ENCODE measurements around the gene TBX1. TPM values are rescaled to one million over a fixed set of nuclear protein-coding genes. Genes with fewer than 3 reads are reported as not detected.

TBX1 gene
- total and polyA plus RNA-seq, 2 of the 8 experiments (the other 6 are each of a cell fraction or from before 2014, with no cell fraction given): 0.28 TPM; not detected in 1

DNA sequence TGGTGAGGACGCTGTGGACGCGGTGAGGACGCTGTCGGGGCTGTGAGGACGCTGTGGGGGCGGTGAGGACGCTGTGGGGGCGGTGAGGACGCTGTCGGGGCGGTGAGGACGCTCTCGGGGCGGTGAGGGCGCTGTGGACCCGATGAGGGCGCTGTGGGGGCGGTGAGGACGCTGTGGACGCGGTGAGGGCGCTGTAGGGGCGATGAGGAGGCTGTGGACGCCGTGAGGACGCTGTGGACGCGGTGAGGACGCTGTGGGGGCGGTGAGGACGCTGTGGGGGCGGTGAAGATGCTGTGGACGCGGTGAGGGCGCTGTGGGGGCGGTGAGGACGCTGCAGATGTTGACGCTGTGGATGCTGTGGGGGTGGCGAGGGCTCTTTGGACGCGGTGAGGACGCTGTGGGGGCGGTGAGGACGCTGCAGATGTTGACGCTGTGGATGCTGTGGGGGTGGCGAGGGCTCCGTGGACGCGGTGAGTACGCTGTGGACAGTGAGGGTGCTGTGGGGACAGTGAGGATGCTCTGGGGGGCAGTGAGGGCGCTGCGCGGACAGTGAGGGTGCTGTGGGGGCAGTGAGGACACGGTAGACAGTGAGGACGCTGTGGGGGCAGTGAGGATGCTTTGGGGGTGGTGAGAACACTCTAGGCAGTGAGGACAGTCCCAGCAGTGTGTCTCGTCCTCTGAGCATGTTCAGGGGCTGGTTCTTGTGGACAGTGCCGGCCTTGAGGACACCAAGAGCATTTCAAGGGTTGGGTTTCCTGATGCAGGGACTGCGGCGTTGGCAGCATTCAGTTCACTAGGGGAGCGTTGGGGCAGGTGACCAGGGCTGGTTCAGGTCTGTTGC is 33.0 kb upstream of the TBX1 start:
- H3K4me2 ChIP-seq (ENCODE audit: insufficient read depth in 1 of 2, low read depth in 2 of 2, low read length in 2 of 2): no peak overlapping the region
- DNase-seq (ENCODE audit: low read depth in 1 of 2, low spot score in 2 of 2): no peak
- no peak overlapping the region for H3K9ac ChIP-seq (replicated peaks in 1 of 4; ENCODE audit: extremely low read depth in 1 of 4, low read depth in 3 of 4, low read length in 3 of 4)
- H2AFZ ChIP-seq (ENCODE audit: low read length): no peak overlapping the region
- peak overlapping the region; percentile 95; the same call in 1 of the 2 replicates for H2BK15ac ChIP-seq (ENCODE audit: low read length)
- ChIA-PET CTCF (ENCODE audit: partially characterized antibody) (interaction anchor here (7.0 kb wide), 1 partner anchor 187 kb away, joined by 145 read pairs; no protein-coding TSS in a partner anchor), POLR2A (ENCODE audit: partially characterized antibody) (no interaction called here)
- peaks cover 47 to 79% (median 72%) of the 10 kb centered on the region in 4 experiments for H3K27me3 ChIP-seq (replicated peaks in 1 of 4; ENCODE audit: control insufficient read depth in 3 of 4, extremely low read depth in 1 of 4, insufficient read depth in 3 of 4, low read length in 3 of 4)
- peaks cover 11% of the 10 kb centered on the region; the same call in 1 of the 2 replicates for H3K23me2 ChIP-seq (ENCODE audit: low read depth, low read length)
- H3K27ac ChIP-seq (ENCODE audit: low read depth, low read length): no peak overlapping the region
- H3K23ac ChIP-seq (ENCODE audit: insufficient read length): no peak overlapping the region
- TF ChIP-seq ASH2L (IDR thresholded peaks at IDR 0.05; ENCODE audit: low read length) (no peak), TBP (IDR thresholded peaks at IDR 0.05; ENCODE audit: low read depth, low read length) (no peak), RXRA (IDR thresholded peaks at IDR 0.05; ENCODE audit: insufficient read depth, low read depth, low read length) (no peak), CTCF (IDR thresholded peaks at IDR 0.05; ENCODE audit: control extremely low read depth in 1 of 3, insufficient read depth in 1 of 3, low read depth in 1 of 3, low read length in 3 of 3) (peak in 2 of 3 experiments; percentile 38 to 41; a peak in 3 of 4 replicates), KDM1A (IDR thresholded peaks at IDR 0.05; ENCODE audit: borderline replicate concordance, low read length) (no peak), RAD21 (IDR thresholded peaks at IDR 0.05 in 1 of 2, conservative IDR thresholded peaks at IDR 0.05 in 1 of 2; ENCODE audit: low read depth in 2 of 2, low read length in 2 of 2) (peak in 1 of 2 experiments; percentile 6; a peak in 1 of 4 replicates), EGR1 (IDR thresholded peaks at IDR 0.05; ENCODE audit: borderline replicate concordance, low read depth, low read length) (no peak)
- H3K79me2 ChIP-seq (ENCODE audit: control insufficient read depth in 1 of 2, insufficient read depth in 2 of 2, low read length in 2 of 2): no peaks in the 10 kb centered on the region
- no peaks in the 10 kb centered on the region for H3K79me1 ChIP-seq (ENCODE audit: low read depth, low read length)
- H2BK120ac ChIP-seq (replicated peaks; ENCODE audit: low read depth, low read length): no peak overlapping the region
- H3K4ac ChIP-seq (replicated peaks; ENCODE audit: insufficient read length, low read depth, low read length): no peak overlapping the region
- no peak overlapping the region for H4K91ac ChIP-seq (replicated peaks; ENCODE audit: insufficient read length, low read length)
- H4K8ac ChIP-seq (ENCODE audit: extremely low read depth, insufficient read depth, low read length): no peak overlapping the region
- no peak overlapping the region for H3K56ac ChIP-seq (replicated peaks; ENCODE audit: insufficient read length, low read depth, low read length)
- H3K4me1 ChIP-seq (replicated peaks in 1 of 4; ENCODE audit: control insufficient read depth in 3 of 4, insufficient read depth in 4 of 4, low read length in 3 of 4): peaks cover 0 to 27% (median 15%) of the 10 kb centered on the region in 4 experiments; a peak in 6 of 7 replicates
- no peak overlapping the region for H4K5ac ChIP-seq (ENCODE audit: insufficient read length, low read depth, low read length)
- peak overlapping the region; percentile 68; the same call in 1 of the 2 replicates for H2BK12ac ChIP-seq (ENCODE audit: low read depth, low read length)
- H3K18ac ChIP-seq (ENCODE audit: extremely low read depth, low read length): no peak overlapping the region
- 56% methylated on average over 35 of the region's 61 CpGs; no CpG with 5 or more reads in 1 of the 2 experiments for WGBS, 2 experiments (ENCODE audit: extremely low coverage in 1 of 2, insufficient coverage in 1 of 2, insufficient read length in 1 of 2, insufficient replicate concordance in 2 of 2, low coverage in 1 of 2, low lambda C conversion rate in 2 of 2, missing lambda C conversion rate in 1 of 2)
- H2AK5ac ChIP-seq (ENCODE audit: low read depth, low read length): peak overlapping the region; percentile 75; the same call in 1 of the 2 replicates
- peaks cover 7 to 16% of the 10 kb centered on the region in 2 experiments for H4K20me1 ChIP-seq (replicated peaks in 1 of 2; ENCODE audit: control insufficient read depth in 1 of 2, insufficient read depth in 2 of 2, low read length in 2 of 2)
- no peak overlapping the region for H2BK5ac ChIP-seq (ENCODE audit: low read depth, low read length)
- no peak overlapping the region for H3K14ac ChIP-seq (ENCODE audit: insufficient read length)
- no peak overlapping the region for H3K4me3 ChIP-seq (ENCODE audit: extremely low read depth in 1 of 4, insufficient read depth in 2 of 4, low read depth in 3 of 4, low read length in 4 of 4)
- H3K9me3 ChIP-seq (ENCODE audit: insufficient read depth in 2 of 2, low read depth in 1 of 2, low read length in 1 of 2): no peaks in the 10 kb centered on the region
- H2BK20ac ChIP-seq (ENCODE audit: low read length): no peak overlapping the region
- H3K36me3 ChIP-seq (ENCODE audit: control insufficient read depth in 2 of 4, insufficient read depth in 4 of 4, low read length in 3 of 4): no peaks in the 10 kb centered on the region; a peak in 1 of 8 replicates
- FAIRE-seq: no peak
